Endothelial cell (in vitro differentiated cells): ENCODE results near the gene NLRP4. TPM values are rescaled to one million over a fixed set of nuclear protein-coding genes. Genes with fewer than 3 reads are reported as not detected.

Source experiments
- DNase-seq: peaks from one replicate; pipeline ENCODE4 v3.0.0; 2021; ENCODE audit warnings: low spot score
- H3K27ac Mint-ChIP-seq: one replicate; pipeline ENCODE4 v1.8.0; 2021; ENCODE audit warnings: mixed read lengths, inconsistent platforms; ENCODE audit not compliant: unreplicated experiment
- H3K27me3 Mint-ChIP-seq: one replicate; pipeline ENCODE4 v1.8.0; 2021; ENCODE audit warnings: mild to moderate bottlenecking, moderate library complexity, mixed read lengths, inconsistent platforms; ENCODE audit not compliant: unreplicated experiment
- H3K36me3 Mint-ChIP-seq: one replicate; pipeline ENCODE4 v1.8.0; 2021; ENCODE audit warnings: mild to moderate bottlenecking, low read depth, mixed read lengths, inconsistent platforms; ENCODE audit not compliant: unreplicated experiment
- H3K4me1 Mint-ChIP-seq: one replicate; pipeline ENCODE4 v1.8.0; 2021; ENCODE audit warnings: mild to moderate bottlenecking, mixed read lengths, inconsistent platforms; ENCODE audit not compliant: unreplicated experiment
- H3K4me3 Mint-ChIP-seq: one replicate; pipeline ENCODE4 v1.8.0; 2021; ENCODE audit warnings: mild to moderate bottlenecking, mixed read lengths, inconsistent platforms; ENCODE audit not compliant: unreplicated experiment
- H3K9me3 Mint-ChIP-seq: one replicate; pipeline ENCODE4 v1.8.0; 2021; ENCODE audit warnings: mixed read lengths, inconsistent platforms; ENCODE audit not compliant: unreplicated experiment
- CTCF ChIP-seq: fragments of 200-600 bp; sonication (generic); IDR thresholded peaks from one replicate; pipeline ENCODE4 v1.5.0; 2021; ENCODE audit warnings: antibody characterized with exemption; ENCODE audit not compliant: unreplicated experiment
- total RNA-seq: library from RNA; stranded (reverse); fragmentation: NEBNext Ultra II Directional; extraction: Animal tissue kit (Norgen Biotek cat#: 25700); gene quantifications from one replicate; pipeline ENCODE4 v1.2.1, GENCODE V29; 2021; ENCODE audit not compliant: unreplicated experiment

NLRP4 gene
- total RNA-seq, 1 donor from 2014 or later, result not detected

GRCh38 chr19:55855160-55855559 lies 18.8 kb downstream of the NLRP4 start:
- H3K27ac Mint-ChIP-seq, result no peak overlapping the region
- H3K27me3 Mint-ChIP-seq, result peaks cover 3% of the 10 kb centered on the region
- H3K36me3 Mint-ChIP-seq, result peaks cover 19% of the 10 kb centered on the region
- DNase-seq, result no peak
- H3K4me3 Mint-ChIP-seq, result no peak overlapping the region
- no peaks in the 10 kb centered on the region for H3K4me1 Mint-ChIP-seq
- no peak for TF ChIP-seq CTCF
- peaks cover 37% of the 10 kb centered on the region for H3K9me3 Mint-ChIP-seq

DNA sequence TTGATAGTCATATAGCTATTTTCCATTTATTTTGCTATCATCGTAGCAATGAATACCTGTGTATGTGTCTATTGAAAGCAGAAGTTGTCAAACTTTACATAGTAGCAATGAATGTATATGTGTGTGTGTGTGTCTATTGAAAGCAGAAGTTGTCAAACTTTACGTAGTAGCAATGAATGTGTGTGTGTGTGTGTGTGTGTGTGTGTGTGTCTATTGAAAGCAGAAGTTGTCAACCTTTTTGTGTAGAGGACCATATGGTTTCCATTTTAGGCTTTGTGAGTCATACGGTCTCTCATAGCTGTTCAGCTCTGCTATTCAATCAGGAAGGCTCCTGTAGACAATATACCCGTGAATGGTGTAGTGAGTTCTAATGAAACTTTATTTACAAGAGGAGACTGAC lies 20.8 kb downstream of the NLRP4 start:
- no peak overlapping the region for H3K4me3 Mint-ChIP-seq
- H3K27me3 Mint-ChIP-seq, result peaks cover 3% of the 10 kb centered on the region
- no peak for DNase-seq
- no peaks in the 10 kb centered on the region for H3K4me1 Mint-ChIP-seq
- no peak for TF ChIP-seq CTCF
- no peak overlapping the region for H3K27ac Mint-ChIP-seq
- peaks cover 19% of the 10 kb centered on the region for H3K36me3 Mint-ChIP-seq
- H3K9me3 Mint-ChIP-seq, result peaks cover 38% of the 10 kb centered on the region

- Mint-ChIP-seq H3K27me3 (peaks cover 3% of the 10 kb centered on the region), H3K4me1 (no peaks in the 10 kb centered on the region), H3K27ac (no peak overlapping the region), H3K4me3 (no peak overlapping the region), H3K9me3 (peaks cover 37% of the 10 kb centered on the region), H3K36me3 (peaks cover 19% of the 10 kb centered on the region)
- no peak for TF ChIP-seq CTCF
- DNase-seq, result no peak
Observed at GRCh38 chr19:55857974-55858373, 21.6 kb downstream of the NLRP4 start.

GRCh38 chr19:55858401-55858800 lies 22.1 kb downstream of the NLRP4 start:
- Mint-ChIP-seq H3K27me3 (peaks cover 3% of the 10 kb centered on the region), H3K4me1 (no peaks in the 10 kb centered on the region), H3K27ac (no peak overlapping the region), H3K9me3 (peaks cover 40% of the 10 kb centered on the region), H3K36me3 (peaks cover 19% of the 10 kb centered on the region), H3K4me3 (no peak overlapping the region)
- TF ChIP-seq CTCF, result no peak
- DNase-seq, result no peak

GRCh38 chr19:55858969-55859368 lies 22.6 kb downstream of the NLRP4 start:
- DNase-seq, result no peak
- H3K9me3 Mint-ChIP-seq, result peaks cover 40% of the 10 kb centered on the region
- no peak overlapping the region for H3K27ac Mint-ChIP-seq
- no peak for TF ChIP-seq CTCF
- H3K4me3 Mint-ChIP-seq, result no peak overlapping the region
- peaks cover 3% of the 10 kb centered on the region for H3K27me3 Mint-ChIP-seq
- H3K4me1 Mint-ChIP-seq, result no peaks in the 10 kb centered on the region
- peaks cover 15% of the 10 kb centered on the region for H3K36me3 Mint-ChIP-seq
